Activated naive CD4-positive, alpha-beta T cell treated with anti-CD3 and anti-CD28 coated beads, Interleukin-2, amount 10 ng/mL, durations not matched to agents 7 days and 5 days (primary cell): ENCODE results near the gene SNTN.

Source experiments
- CTCF ChIA-PET: fragments of 350-600 bp; sonication (Branson Sonifier 250); formaldehyde crosslinking; loops from one replicate; lab custom pipeline; 2021; ENCODE audit warnings: antibody characterized with exemption; lab: Charles Lee
- DNase-seq: peaks from one replicate; pipeline ENCODE4 v3.0.0-alpha.2; 2020
- H3K27ac Mint-ChIP-seq: one replicate; pipeline ENCODE4 v1.8.0; 2021; ENCODE audit warnings: mild to moderate bottlenecking, moderate library complexity, mixed read lengths
- H3K27me3 Mint-ChIP-seq: one replicate; pipeline ENCODE4 v1.8.0; 2021; ENCODE audit warnings: mild to moderate bottlenecking, mixed read lengths
- H3K36me3 Mint-ChIP-seq: one replicate; pipeline ENCODE4 v1.8.0; 2021; ENCODE audit warnings: mixed read lengths
- H3K4me1 Mint-ChIP-seq: one replicate; pipeline ENCODE4 v1.8.0; 2021; ENCODE audit warnings: mixed read lengths
- H3K4me3 Mint-ChIP-seq: one replicate; pipeline ENCODE4 v1.8.0; 2021; ENCODE audit warnings: mild to moderate bottlenecking, moderate library complexity, mixed read lengths
- H3K9me3 Mint-ChIP-seq: one replicate; pipeline ENCODE4 v1.8.0; 2021; ENCODE audit warnings: mixed read lengths

SNTN gene

GRCh38 chr3:63654211-63654610 is 1.7 kb downstream of the SNTN start:
- Mint-ChIP-seq H3K36me3 (no peaks in the 10 kb centered on the region), H3K27ac (no peak overlapping the region), H3K27me3 (no peaks in the 10 kb centered on the region), H3K9me3 (no peaks in the 10 kb centered on the region), H3K4me3 (no peak overlapping the region), H3K4me1 (no peaks in the 10 kb centered on the region)
- CTCF ChIA-PET = no interaction called here
- no peak for DNase-seq

- CTCF ChIA-PET = no interaction called here
- no peaks in the 10 kb centered on the region for H3K36me3 Mint-ChIP-seq
- no peaks in the 10 kb centered on the region for H3K4me1 Mint-ChIP-seq
- H3K9me3 Mint-ChIP-seq = no peaks in the 10 kb centered on the region
- H3K27me3 Mint-ChIP-seq = no peaks in the 10 kb centered on the region
- no peak overlapping the region for H3K27ac Mint-ChIP-seq
- DNase-seq = no peak
- no peak overlapping the region for H3K4me3 Mint-ChIP-seq
These were observed 2.5 kb downstream of the SNTN start for GRCh38 chr3:63654931-63655330.

GRCh38 chr3:63655519-63655918 is 3.0 kb downstream of the SNTN start:
- no peaks in the 10 kb centered on the region for H3K4me1 Mint-ChIP-seq
- no peaks in the 10 kb centered on the region for H3K27me3 Mint-ChIP-seq
- H3K9me3 Mint-ChIP-seq = no peaks in the 10 kb centered on the region
- no peaks in the 10 kb centered on the region for H3K36me3 Mint-ChIP-seq
- no peak for DNase-seq
- CTCF ChIA-PET = no interaction called here
- no peak overlapping the region for H3K27ac Mint-ChIP-seq
- no peak overlapping the region for H3K4me3 Mint-ChIP-seq

GRCh38 chr3:63656786-63657185 is 4.3 kb downstream of the SNTN start:
- Mint-ChIP-seq H3K27ac (no peak overlapping the region), H3K36me3 (no peaks in the 10 kb centered on the region), H3K27me3 (no peaks in the 10 kb centered on the region), H3K4me1 (no peaks in the 10 kb centered on the region), H3K4me3 (no peak overlapping the region), H3K9me3 (no peaks in the 10 kb centered on the region)
- DNase-seq = no peak
- CTCF ChIA-PET = no interaction called here

- no peaks in the 10 kb centered on the region for H3K4me1 Mint-ChIP-seq
- CTCF ChIA-PET = interaction anchor here (0.6 kb wide), 1 partner anchor 63 kb away, joined by 5 read pairs; no protein-coding TSS in a partner anchor
- H3K27me3 Mint-ChIP-seq = no peaks in the 10 kb centered on the region
- no peak overlapping the region for H3K27ac Mint-ChIP-seq
- DNase-seq = no peak
- no peaks in the 10 kb centered on the region for H3K36me3 Mint-ChIP-seq
- no peak overlapping the region for H3K4me3 Mint-ChIP-seq
- H3K9me3 Mint-ChIP-seq = no peaks in the 10 kb centered on the region
These were observed 8.8 kb downstream of the SNTN start for GRCh38 chr3:63661242-63661641.

- no peak overlapping the region for H3K27ac Mint-ChIP-seq
- CTCF ChIA-PET = no interaction called here
- no peaks in the 10 kb centered on the region for H3K36me3 Mint-ChIP-seq
These were observed 9.5 kb downstream of the SNTN start for GRCh38 chr3:63662011-63662410.

GRCh38 chr3:63662500-63662899 is 10.0 kb downstream of the SNTN start:
- no peaks in the 10 kb centered on the region for H3K36me3 Mint-ChIP-seq
- no peaks in the 10 kb centered on the region for H3K9me3 Mint-ChIP-seq
- CTCF ChIA-PET = no interaction called here
- H3K27ac Mint-ChIP-seq = no peak overlapping the region
- no peaks in the 10 kb centered on the region for H3K4me1 Mint-ChIP-seq
- H3K27me3 Mint-ChIP-seq = no peaks in the 10 kb centered on the region
- H3K4me3 Mint-ChIP-seq = no peak overlapping the region
- DNase-seq = no peak

More at GRCh38 chr3:63662011-63662410, 9.5 kb downstream of the SNTN start:
- Mint-ChIP-seq H3K9me3 (no peaks in the 10 kb centered on the region), H3K4me1 (no peaks in the 10 kb centered on the region), H3K4me3 (no peak overlapping the region), H3K27me3 (no peaks in the 10 kb centered on the region)
- DNase-seq = no peak

- peaks cover 2% of the 10 kb centered on the region for H3K9me3 Mint-ChIP-seq
These were observed 18.1 kb downstream of the SNTN start for GRCh38 chr3:63670544-63670943.

GRCh38 chr3:63673111-63673510 is 20.6 kb downstream of the SNTN start:
- H3K9me3 Mint-ChIP-seq = peaks cover 2% of the 10 kb centered on the region
- H3K4me1 Mint-ChIP-seq = no peaks in the 10 kb centered on the region
- CTCF ChIA-PET = no interaction called here
- no peaks in the 10 kb centered on the region for H3K27me3 Mint-ChIP-seq
- DNase-seq = no peak
- no peaks in the 10 kb centered on the region for H3K36me3 Mint-ChIP-seq
- H3K27ac Mint-ChIP-seq = no peak overlapping the region
- H3K4me3 Mint-ChIP-seq = no peak overlapping the region

More at GRCh38 chr3:63670544-63670943, 18.1 kb downstream of the SNTN start:
- no peaks in the 10 kb centered on the region for H3K36me3 Mint-ChIP-seq
- no peak overlapping the region for H3K27ac Mint-ChIP-seq
- H3K4me1 Mint-ChIP-seq = no peaks in the 10 kb centered on the region
- no peak for DNase-seq
- no peak overlapping the region for H3K4me3 Mint-ChIP-seq
- CTCF ChIA-PET = no interaction called here
- no peaks in the 10 kb centered on the region for H3K27me3 Mint-ChIP-seq

- H3K4me1 Mint-ChIP-seq = no peaks in the 10 kb centered on the region
- no peak overlapping the region for H3K27ac Mint-ChIP-seq
- peaks cover 2% of the 10 kb centered on the region for H3K9me3 Mint-ChIP-seq
- no peak for DNase-seq
- CTCF ChIA-PET = no interaction called here
- H3K27me3 Mint-ChIP-seq = no peaks in the 10 kb centered on the region
- H3K36me3 Mint-ChIP-seq = no peaks in the 10 kb centered on the region
- H3K4me3 Mint-ChIP-seq = no peak overlapping the region
These were observed 22.1 kb downstream of the SNTN start for GRCh38 chr3:63674586-63674985.

- no peaks in the 10 kb centered on the region for H3K9me3 Mint-ChIP-seq
- DNase-seq = no peak
- CTCF ChIA-PET = no interaction called here
- no peaks in the 10 kb centered on the region for H3K27me3 Mint-ChIP-seq
- no peaks in the 10 kb centered on the region for H3K36me3 Mint-ChIP-seq
- no peaks in the 10 kb centered on the region for H3K4me1 Mint-ChIP-seq
- H3K4me3 Mint-ChIP-seq = no peak overlapping the region
- no peak overlapping the region for H3K27ac Mint-ChIP-seq
These were observed 26.7 kb downstream of the SNTN start for GRCh38 chr3:63679186-63679585.

GRCh38 chr3:63684081-63684480 is 31.6 kb downstream of the SNTN start:
- CTCF ChIA-PET = no interaction called here
- no peak for DNase-seq
- Mint-ChIP-seq H3K27ac (no peak overlapping the region), H3K4me3 (no peak overlapping the region), H3K4me1 (no peaks in the 10 kb centered on the region), H3K9me3 (no peaks in the 10 kb centered on the region), H3K36me3 (no peaks in the 10 kb centered on the region), H3K27me3 (no peaks in the 10 kb centered on the region)

GRCh38 chr3:63685340-63685739 is 32.9 kb downstream of the SNTN start:
- Mint-ChIP-seq H3K36me3 (no peaks in the 10 kb centered on the region), H3K4me1 (no peaks in the 10 kb centered on the region), H3K9me3 (no peaks in the 10 kb centered on the region), H3K27ac (no peak overlapping the region), H3K27me3 (no peaks in the 10 kb centered on the region), H3K4me3 (no peak overlapping the region)
- CTCF ChIA-PET = no interaction called here
- DNase-seq = no peak

GRCh38 chr3:63687278-63688225 is 35.1 kb downstream of the SNTN start:
- no peak overlapping the region for H3K4me3 Mint-ChIP-seq
- no peaks in the 10 kb centered on the region for H3K9me3 Mint-ChIP-seq
- CTCF ChIA-PET = no interaction called here
- no peak overlapping the region for H3K27ac Mint-ChIP-seq
- no peaks in the 10 kb centered on the region for H3K4me1 Mint-ChIP-seq
- H3K36me3 Mint-ChIP-seq = no peaks in the 10 kb centered on the region
- no peaks in the 10 kb centered on the region for H3K27me3 Mint-ChIP-seq
- no peak for DNase-seq

GRCh38 chr3:63689285-63689684 is 36.8 kb downstream of the SNTN start:
- Mint-ChIP-seq H3K9me3 (no peaks in the 10 kb centered on the region), H3K27me3 (no peaks in the 10 kb centered on the region), H3K4me3 (no peak overlapping the region), H3K27ac (no peak overlapping the region), H3K36me3 (no peaks in the 10 kb centered on the region), H3K4me1 (no peaks in the 10 kb centered on the region)
- CTCF ChIA-PET = no interaction called here
- DNase-seq = no peak
